ENCODE data around the gene LRP1B.

DNA sequence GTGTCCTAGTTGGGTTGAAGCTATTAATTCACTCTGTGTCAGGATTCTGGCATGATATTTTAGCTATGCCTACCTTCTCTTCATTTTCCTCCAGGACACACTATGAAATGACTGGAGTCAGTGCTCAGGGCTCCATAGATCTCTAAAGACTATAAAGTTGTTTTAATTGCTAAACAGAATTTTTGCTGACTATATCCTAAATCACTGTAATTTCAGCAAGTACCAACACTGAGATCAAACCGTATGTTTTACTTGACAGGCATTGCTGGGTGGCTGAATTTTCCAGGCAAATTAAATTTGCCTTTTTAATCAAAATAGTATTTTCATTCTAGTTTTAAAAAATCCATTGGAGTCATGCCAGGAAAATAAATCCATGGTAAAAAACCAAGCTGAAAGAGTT, 138.1 kb downstream of the LRP1B start:
- TF ChIP-seq, protein P1, sequence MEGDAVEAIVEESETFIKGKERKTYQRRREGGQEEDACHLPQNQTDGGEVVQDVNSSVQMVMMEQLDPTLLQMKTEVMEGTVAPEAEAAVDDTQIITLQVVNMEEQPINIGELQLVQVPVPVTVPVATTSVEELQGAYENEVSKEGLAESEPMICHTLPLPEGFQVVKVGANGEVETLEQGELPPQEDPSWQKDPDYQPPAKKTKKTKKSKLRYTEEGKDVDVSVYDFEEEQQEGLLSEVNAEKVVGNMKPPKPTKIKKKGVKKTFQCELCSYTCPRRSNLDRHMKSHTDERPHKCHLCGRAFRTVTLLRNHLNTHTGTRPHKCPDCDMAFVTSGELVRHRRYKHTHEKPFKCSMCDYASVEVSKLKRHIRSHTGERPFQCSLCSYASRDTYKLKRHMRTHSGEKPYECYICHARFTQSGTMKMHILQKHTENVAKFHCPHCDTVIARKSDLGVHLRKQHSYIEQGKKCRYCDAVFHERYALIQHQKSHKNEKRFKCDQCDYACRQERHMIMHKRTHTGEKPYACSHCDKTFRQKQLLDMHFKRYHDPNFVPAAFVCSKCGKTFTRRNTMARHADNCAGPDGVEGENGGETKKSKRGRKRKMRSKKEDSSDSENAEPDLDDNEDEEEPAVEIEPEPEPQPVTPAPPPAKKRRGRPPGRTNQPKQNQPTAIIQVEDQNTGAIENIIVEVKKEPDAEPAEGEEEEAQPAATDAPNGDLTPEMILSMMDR (IDR thresholded peaks at IDR 0.05; ENCODE audit: low read depth, low read length, poor library complexity, severe bottlenecking) = no peak
- TF ChIP-seq EZH2phosphoT487 (IDR thresholded peaks at IDR 0.05; ENCODE audit: borderline replicate concordance, low read length) = no peak
